H1 (cell line): Measurements from ENCODE around the gene COL8A1. TPM values are rescaled to one million over a fixed set of nuclear protein-coding genes. Genes with fewer than 3 reads are reported as not detected.
A peak's percentile ranks its signal among the peaks of the same experiment; 100 is the strongest.

Experiments used
- ATF2 ChIP-seq: IDR thresholded peaks from 2 replicates; pipeline ENCODE4 v1.6.1; 2012; ENCODE audit warnings: low read length, inconsistent platforms
- BRCA1 ChIP-seq: IDR thresholded peaks from 2 replicates; pipeline ENCODE4 v1.6.1; 2012; ENCODE audit warnings: low read depth, low read length, improper control_type of control experiment
- CEBPB ChIP-seq: IDR thresholded peaks from 2 replicates; pipeline ENCODE4 v1.6.1; 2012; ENCODE audit warnings: low read depth, low read length
- CREB1 ChIP-seq: IDR thresholded peaks from 2 replicates; pipeline ENCODE4 v1.6.1; 2012; ENCODE audit warnings: inconsistent platforms
- SRF ChIP-seq: IDR thresholded peaks from 2 replicates; pipeline ENCODE4 v1.6.1; 2011; ENCODE audit warnings: mild to moderate bottlenecking, low read depth, low read length, moderate library complexity
- polyA plus RNA-seq, 7 experiments: library from polyadenylated mRNA; depleted of rRNA in 3 of 7; stranded (reverse) in 5 of 7; unstranded in 2 of 7; fragments of >200 nt in 5 of 7; fragments of 200-250 nt in 2 of 7; gene quantifications; 1 replicate in 5 of 7; 2 replicates in 1 of 7; 4 replicates in 1 of 7; pipeline versions ENCODE4 v1.2.1 to v1.2.3, GENCODE V29; 2011 to 2013; ENCODE audit warnings: missing spikeins in 2 of 7, mixed read lengths in 2 of 7
- total RNA-seq: library from RNA; stranded (reverse); fragmentation: NEBNext Ultra II Directional; extraction: Animal tissue kit (Norgen Biotek cat#: 25700); gene quantifications from 2 replicates; pipeline ENCODE4 v1.2.1, GENCODE V29; 2021

COL8A1 gene
- total and polyA plus RNA-seq, 2 of the 8 experiments (the other 6 are each of a cell fraction or from before 2014, with no cell fraction given): 0.21 to 1.2 TPM

- TF ChIP-seq ATF2 (no peak), CREB1 (0 out of 2 replicates have a peak, but pooled peaks have one; percentile 20), SRF (no peak), CEBPB (no peak), BRCA1 (no peak)
Observed at GRCh38 chr3:99808163-99808794, 169.9 kb downstream of the COL8A1 start (continued).
